Endothelial cell of umbilical vein (primary cell): ENCODE results near the gene ORC1. TPM values are rescaled to one million over a fixed set of nuclear protein-coding genes. Genes with fewer than 3 reads are reported as not detected.

Source experiments
- BruUV-seq: library from RNA; stranded (reverse); fragments of 400-500 nt; replicated peaks from 2 replicates; lab custom pipeline; 2021; lab: Mats Ljungman, UMichigan
- CTCF ChIA-PET: fragments of 300-600, 350-600 bp; sonication (Branson Sonifier 250); formaldehyde crosslinking; loops from one replicate; lab custom pipeline; 2021; ENCODE audit warnings: antibody characterized with exemption, inconsistent platforms; lab: Charles Lee
- POLR2A ChIA-PET: fragments of 300-600, 350-600 bp; sonication (Branson Sonifier 250); formaldehyde crosslinking; loops from one replicate; lab custom pipeline; 2021; ENCODE audit warnings: antibody characterized with exemption, inconsistent platforms; lab: Charles Lee
- DNase-seq: peaks from one replicate; pipeline ENCODE4 v3.0.0-alpha.2; 2011; ENCODE audit warnings: low read depth, low spot score
- FAIRE-seq: peaks from 2 replicates; lab custom pipeline; 2011; peaks lifted over from hg19 to GRCh38; lab: Jason Lieb, UNC
- H2AFZ ChIP-seq: 2 replicates; pipeline ENCODE4 v1.6.0; 2012; ENCODE audit warnings: low read depth, low read length, control low read depth, inconsistent platforms
- H3K27ac ChIP-seq: 2 replicates; pipeline ENCODE4 v1.5.1; 2011; ENCODE audit warnings: low read depth, mild to moderate bottlenecking, control low read depth, low read length, moderate library complexity; ENCODE audit not compliant: insufficient read depth
- H3K27me3 ChIP-seq, 2 experiments: 2 replicates each; pipeline versions ENCODE4 v1.6.0 to v1.6.1; 2011; ENCODE audit warnings: low read length in 2 of 2, mixed read lengths in 1 of 2; ENCODE audit not compliant: control insufficient read depth in 2 of 2, insufficient read depth in 2 of 2
- H3K36me3 ChIP-seq, 2 experiments: 2 replicates in 1 of 2; 3 replicates in 1 of 2; pipeline ENCODE4 v1.5.1; 2011; ENCODE audit warnings: low read length in 2 of 2, mild to moderate bottlenecking in 1 of 2, moderate library complexity in 1 of 2; ENCODE audit not compliant: control insufficient read depth in 2 of 2, insufficient read depth in 2 of 2; ENCODE audit errors: extremely low read depth in 1 of 2
- H3K4me1 ChIP-seq: 3 replicates; pipeline ENCODE4 v1.5.1; 2011; ENCODE audit warnings: mild to moderate bottlenecking, low read length; ENCODE audit not compliant: control insufficient read depth, insufficient read depth; ENCODE audit errors: extremely low read depth
- H3K4me2 ChIP-seq: 2 replicates; pipeline ENCODE4 v1.6.1; 2011; ENCODE audit warnings: low read length, control low read depth, mixed read lengths; ENCODE audit not compliant: insufficient read depth
- H3K4me3 ChIP-seq, 3 experiments: fragments of 200-600 bp in 1 of 3; sonication (generic), shearing (Covaris generic) in 1 of 3; replicated peaks in 1 of 3; 2 replicates each; pipeline ENCODE4 v1.5.1; 2011 to 2016; ENCODE audit warnings: control low read depth in 3 of 3, low read length in 3 of 3, mild to moderate bottlenecking in 2 of 3, inconsistent platforms in 1 of 3, low read depth in 1 of 3, moderate library complexity in 1 of 3; ENCODE audit not compliant: insufficient read depth in 1 of 3
- H3K79me2 ChIP-seq: 2 replicates; pipeline ENCODE4 v1.6.0; 2012; ENCODE audit warnings: low read length, inconsistent platforms; ENCODE audit not compliant: control insufficient read depth, insufficient read depth
- H3K9ac ChIP-seq: replicated peaks from 2 replicates; pipeline ENCODE3; 2011; ENCODE audit warnings: low read length, control low read depth; ENCODE audit not compliant: insufficient read depth; ENCODE audit errors: extremely low read depth
- H3K9me1 ChIP-seq: replicated peaks from 3 replicates; pipeline ENCODE4 v1.6.0; 2011; ENCODE audit warnings: mild to moderate bottlenecking, low read length; ENCODE audit not compliant: control insufficient read depth, insufficient read depth; ENCODE audit errors: extremely low read depth
- H3K9me3 ChIP-seq: replicated peaks from 2 replicates; pipeline ENCODE4 v1.5.1; 2012; ENCODE audit warnings: low read length, inconsistent platforms; ENCODE audit not compliant: control insufficient read depth, insufficient read depth
- H4K20me1 ChIP-seq: replicated peaks from 2 replicates; pipeline ENCODE3; 2011; ENCODE audit warnings: mild to moderate bottlenecking, low read length; ENCODE audit not compliant: control insufficient read depth, insufficient read depth; ENCODE audit errors: extremely low read depth
- CTCF ChIP-seq, 2 donors: IDR thresholded peaks; 1 replicate in 1 of 2; 2 replicates in 1 of 2; pipeline ENCODE4 v1.5.1; 2011; ENCODE audit warnings: low read length in 2 of 2, mild to moderate bottlenecking in 2 of 2, moderate library complexity in 2 of 2, control low read depth in 1 of 2, inconsistent platforms in 1 of 2, low read depth in 1 of 2; ENCODE audit not compliant: insufficient read depth in 1 of 2; ENCODE audit errors: extremely low read depth in 1 of 2
- EZH2 ChIP-seq: IDR thresholded peaks from 2 replicates; pipeline ENCODE4 v1.6.1; 2012; ENCODE audit warnings: borderline replicate concordance, low read depth, mild to moderate bottlenecking, moderate library complexity, low read length, inconsistent platforms; ENCODE audit not compliant: severe bottlenecking
- FOS ChIP-seq: IDR thresholded peaks from 2 replicates; pipeline ENCODE4 v1.6.1; 2011; ENCODE audit warnings: mild to moderate bottlenecking, low read length, moderate library complexity, borderline replicate concordance; ENCODE audit not compliant: insufficient read depth
- GATA2 ChIP-seq: IDR thresholded peaks from 2 replicates; pipeline ENCODE4 v1.7.0; 2011; ENCODE audit warnings: low read depth, mild to moderate bottlenecking, moderate library complexity, mixed read lengths, low read length; ENCODE audit not compliant: insufficient read length, insufficient read depth
- JUN ChIP-seq: IDR thresholded peaks from 2 replicates; pipeline ENCODE4 v1.6.1; 2011; ENCODE audit warnings: borderline replicate concordance, low read depth; ENCODE audit not compliant: insufficient read length, insufficient read depth
- MAX ChIP-seq: IDR thresholded peaks from 2 replicates; pipeline ENCODE4 v1.6.1; 2011; ENCODE audit not compliant: insufficient read depth, insufficient read length
- MYC ChIP-seq: IDR thresholded peaks from one replicate; pipeline ENCODE4 v1.6.1; 2011; ENCODE audit warnings: mild to moderate bottlenecking, low read depth, low read length
- POLR2A ChIP-seq: IDR thresholded peaks from 2 replicates; pipeline ENCODE4 v1.6.1; 2012; ENCODE audit warnings: low read depth, mild to moderate bottlenecking, control low read depth, low read length
- POLR2AphosphoS5 ChIP-seq: IDR thresholded peaks from 2 replicates; pipeline ENCODE4 v1.6.1; 2012; ENCODE audit warnings: low read depth, mild to moderate bottlenecking, control low read depth, low read length, moderate library complexity; ENCODE audit not compliant: insufficient read depth
- dilution Hi-C: fragments of 300-500 bp; cut with MboI; formaldehyde crosslinking; loops from one replicate; pipeline ENCODE4 v1.15.0; 2019; ENCODE audit warnings: low sequenced_read_pairs; ENCODE audit not compliant: extremely low pct_ligation_motif_present
- intact Hi-C: fragments of 100-400 bp; cut with micrococcal nuclease; formaldehyde crosslinking; loops from one replicate; pipeline ENCODE4 v1.10.0; 2022
- polyA plus RNA-seq, 4 experiments: library from polyadenylated mRNA; depleted of rRNA in 3 of 4; stranded (reverse) in 3 of 4; unstranded in 1 of 4; fragments of >200 nt; gene quantifications; 2 replicates each; pipeline versions ENCODE4 v1.2.1 to v1.2.3, GENCODE V29; 2011 to 2012; ENCODE audit warnings: missing spikeins in 1 of 4
- total RNA-seq: library from RNA; stranded (reverse); gene quantifications from 2 replicates; pipeline ENCODE4 v1.2.3, GENCODE V29; 2021

ORC1 gene
- total and polyA plus RNA-seq, 2 donors (not counting 3 experiments of a cell fraction or from before 2014, with no cell fraction given), result 6.5 to 12.0 TPM

- CTCF ChIA-PET, result no interaction called here
- no TSS peak for BruUV-seq
- Histone ChIP-seq H3K27ac (no peak overlapping the region), H3K4me2 (no peak overlapping the region), H3K4me1 (no peaks in the 10 kb centered on the region), H3K4me3 (no peak overlapping the region), H2AFZ (no peak overlapping the region), H3K9me3 (no peaks in the 10 kb centered on the region), H3K27me3 (no peaks in the 10 kb centered on the region), H3K9me1 (no peaks in the 10 kb centered on the region), H4K20me1 (no peaks in the 10 kb centered on the region), H3K79me2 (peaks cover 2% of the 10 kb centered on the region), H3K36me3 (peaks cover 34 to 88% of the 10 kb centered on the region in 2 experiments), H3K9ac (no peak overlapping the region)
- DNase-seq (no peak), FAIRE-seq (no peak)
- TF ChIP-seq GATA2, result no peak
- TF ChIP-seq MAX, result no peak
- no peak for TF ChIP-seq MYC
- TF ChIP-seq FOS, result no peak
- no peak for TF ChIP-seq JUN
- no peak for TF ChIP-seq CTCF (IDR thresholded peaks at IDR 0.05; ENCODE audit: extremely low read depth in 1 of 2, insufficient read depth in 1 of 2, low read depth in 1 of 2, low read length in 2 of 2)
- no peak for TF ChIP-seq POLR2AphosphoS5
- no peak for TF ChIP-seq EZH2
- no peak for TF ChIP-seq POLR2A
- POLR2A ChIA-PET, result no interaction called here
- dilution Hi-C loops (no loop called here), intact Hi-C loops (no loop called here)
Observed at GRCh38 chr1:52357397-52357796, 46.8 kb downstream of the ORC1 start.
